Choroid plexus epithelial cell (primary cell): ENCODE data around the gene CLCA1.

Experiments
- DNase-seq: peaks from one replicate; pipeline ENCODE4 v3.0.0-alpha.2; 2010; ENCODE audit warnings: low read depth
- H3K4me3 ChIP-seq: 2 replicates; pipeline ENCODE4 v1.5.1; 2011; ENCODE audit warnings: low read depth, mild to moderate bottlenecking, control low read depth, low read length, moderate library complexity
- TF ChIP-seq, protein P1 (sequence below): conservative IDR thresholded peaks from 2 replicates; pipeline ENCODE4 v1.5.1; 2011; ENCODE audit warnings: low read depth, mild to moderate bottlenecking, control low read depth, inconsistent platforms, low read length, moderate library complexity

Gene CLCA1

DNA sequence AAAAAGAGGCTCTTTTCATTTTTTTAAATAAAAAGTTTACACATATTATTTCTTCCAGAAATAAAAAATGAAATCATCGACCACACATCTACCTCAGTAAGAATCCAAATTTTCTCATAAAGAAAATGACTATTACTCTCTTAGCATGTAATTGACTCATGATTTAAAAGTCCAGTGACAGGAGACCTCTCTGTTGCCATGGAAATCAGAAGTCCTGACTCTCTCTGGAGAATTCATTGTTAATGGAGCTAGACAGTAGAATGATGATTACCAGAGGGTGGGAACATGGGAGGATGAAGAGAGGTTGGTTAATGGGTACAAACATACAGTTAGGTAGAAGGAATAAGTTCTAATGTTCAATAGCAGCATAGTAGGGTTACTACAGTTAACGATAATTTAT is 73.1 kb downstream of the CLCA1 start:
- no peak for DNase-seq
- TF ChIP-seq, protein P1, sequence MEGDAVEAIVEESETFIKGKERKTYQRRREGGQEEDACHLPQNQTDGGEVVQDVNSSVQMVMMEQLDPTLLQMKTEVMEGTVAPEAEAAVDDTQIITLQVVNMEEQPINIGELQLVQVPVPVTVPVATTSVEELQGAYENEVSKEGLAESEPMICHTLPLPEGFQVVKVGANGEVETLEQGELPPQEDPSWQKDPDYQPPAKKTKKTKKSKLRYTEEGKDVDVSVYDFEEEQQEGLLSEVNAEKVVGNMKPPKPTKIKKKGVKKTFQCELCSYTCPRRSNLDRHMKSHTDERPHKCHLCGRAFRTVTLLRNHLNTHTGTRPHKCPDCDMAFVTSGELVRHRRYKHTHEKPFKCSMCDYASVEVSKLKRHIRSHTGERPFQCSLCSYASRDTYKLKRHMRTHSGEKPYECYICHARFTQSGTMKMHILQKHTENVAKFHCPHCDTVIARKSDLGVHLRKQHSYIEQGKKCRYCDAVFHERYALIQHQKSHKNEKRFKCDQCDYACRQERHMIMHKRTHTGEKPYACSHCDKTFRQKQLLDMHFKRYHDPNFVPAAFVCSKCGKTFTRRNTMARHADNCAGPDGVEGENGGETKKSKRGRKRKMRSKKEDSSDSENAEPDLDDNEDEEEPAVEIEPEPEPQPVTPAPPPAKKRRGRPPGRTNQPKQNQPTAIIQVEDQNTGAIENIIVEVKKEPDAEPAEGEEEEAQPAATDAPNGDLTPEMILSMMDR: no peak
- H3K4me3 ChIP-seq: no peak overlapping the region

DNA sequence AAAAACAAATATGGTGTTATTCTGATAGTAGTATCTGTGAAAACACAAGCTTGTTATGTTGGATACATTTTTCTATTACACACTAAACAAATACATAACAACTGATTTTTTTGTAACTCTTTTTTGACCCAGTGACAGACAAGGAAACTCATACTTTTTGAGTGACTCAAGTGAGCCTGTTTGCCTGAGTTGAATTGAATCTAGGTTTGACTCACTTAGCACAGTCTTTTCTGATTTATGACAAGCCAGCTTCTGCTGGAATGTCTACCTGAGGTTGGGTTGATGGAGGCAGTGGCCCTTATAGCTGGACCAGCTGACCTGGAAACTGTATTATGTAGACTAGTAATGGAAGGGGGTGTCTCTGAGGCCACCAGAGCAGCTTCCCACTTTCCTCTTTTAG is 73.9 kb downstream of the CLCA1 start:
- no peak for DNase-seq
- no peak overlapping the region for H3K4me3 ChIP-seq
- TF ChIP-seq, protein P1: no peak

DNA sequence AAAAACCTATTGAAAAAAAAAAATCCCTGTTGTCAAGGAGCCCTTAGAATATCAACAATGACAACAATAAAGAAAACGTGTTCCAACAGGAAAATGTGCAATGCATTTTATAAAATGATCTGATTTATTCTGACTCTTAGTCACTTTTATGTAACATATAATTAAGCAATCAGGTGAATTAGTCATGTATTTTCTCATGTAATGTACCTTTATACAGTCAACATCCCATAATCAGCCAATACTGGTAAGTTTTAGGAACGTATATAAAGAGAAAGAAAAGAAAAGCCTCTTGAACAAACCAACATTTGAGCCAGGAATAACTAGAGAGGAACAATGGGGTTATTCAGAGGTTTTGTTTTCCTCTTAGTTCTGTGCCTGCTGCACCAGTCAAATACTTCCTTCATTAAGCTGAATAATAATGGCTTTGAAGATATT is 78.1 kb downstream of the CLCA1 start, which contains the start of gene CLCA4:
Gene CLCA4, plus strand, starts transcription at position 292 of the 435 bp plus-strand sequence. Its CDS starts 42 bp downstream, at position 334.
- no peak for DNase-seq
- TF ChIP-seq, protein P1: no peak
- H3K4me3 ChIP-seq: no peak within 1 kb of the TSS

DNA sequence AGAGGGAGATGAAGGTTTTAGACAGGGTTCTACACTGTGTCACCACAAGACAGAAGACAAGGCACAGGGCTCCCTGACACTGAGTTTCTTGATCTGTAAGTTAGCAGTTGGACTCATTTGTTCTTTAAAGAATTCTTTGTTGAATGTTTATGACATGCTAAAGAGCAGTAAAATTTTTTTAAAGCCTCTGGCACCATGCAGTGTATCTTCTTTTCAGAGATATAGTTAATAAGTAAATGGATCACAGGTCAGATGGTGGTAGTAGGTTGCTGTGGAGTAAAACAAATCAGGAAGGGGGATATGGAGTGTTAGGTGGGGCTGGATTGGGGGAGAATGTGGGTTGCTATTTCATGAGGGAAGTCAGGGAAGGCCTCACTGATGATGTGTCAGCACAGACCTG is 80.1 kb downstream of the CLCA1 start:
- H3K4me3 ChIP-seq: no peak overlapping the region
- DNase-seq: no peak
- TF ChIP-seq, protein P1: no peak
